ENCODE data around the gene PPFIA4.

The PPFIA4 gene

DNA sequence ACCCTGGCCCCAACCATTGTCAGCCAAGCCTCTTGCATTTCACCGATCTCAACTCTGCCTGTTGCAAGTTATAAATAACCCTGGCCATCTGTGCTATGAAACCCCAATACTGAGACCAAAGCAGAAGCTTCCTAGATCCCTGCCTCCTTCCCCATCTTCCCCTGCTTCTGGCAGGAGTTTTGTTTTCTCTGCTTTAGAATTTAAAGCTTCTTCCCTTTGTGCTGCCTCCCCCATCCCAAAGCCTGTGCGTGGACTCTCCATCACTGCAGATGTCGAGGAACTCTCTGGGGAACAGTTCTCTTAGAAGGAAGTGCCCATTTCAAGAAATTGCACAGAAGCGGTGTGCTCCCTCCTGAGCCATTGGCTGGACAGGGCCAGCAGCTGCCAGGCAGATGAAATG is 76.9 kb downstream of the PPFIA4 start:
- DNase-seq (ENCODE audit: low read depth, low spot score): no peak
- TF ChIP-seq, protein P1, sequence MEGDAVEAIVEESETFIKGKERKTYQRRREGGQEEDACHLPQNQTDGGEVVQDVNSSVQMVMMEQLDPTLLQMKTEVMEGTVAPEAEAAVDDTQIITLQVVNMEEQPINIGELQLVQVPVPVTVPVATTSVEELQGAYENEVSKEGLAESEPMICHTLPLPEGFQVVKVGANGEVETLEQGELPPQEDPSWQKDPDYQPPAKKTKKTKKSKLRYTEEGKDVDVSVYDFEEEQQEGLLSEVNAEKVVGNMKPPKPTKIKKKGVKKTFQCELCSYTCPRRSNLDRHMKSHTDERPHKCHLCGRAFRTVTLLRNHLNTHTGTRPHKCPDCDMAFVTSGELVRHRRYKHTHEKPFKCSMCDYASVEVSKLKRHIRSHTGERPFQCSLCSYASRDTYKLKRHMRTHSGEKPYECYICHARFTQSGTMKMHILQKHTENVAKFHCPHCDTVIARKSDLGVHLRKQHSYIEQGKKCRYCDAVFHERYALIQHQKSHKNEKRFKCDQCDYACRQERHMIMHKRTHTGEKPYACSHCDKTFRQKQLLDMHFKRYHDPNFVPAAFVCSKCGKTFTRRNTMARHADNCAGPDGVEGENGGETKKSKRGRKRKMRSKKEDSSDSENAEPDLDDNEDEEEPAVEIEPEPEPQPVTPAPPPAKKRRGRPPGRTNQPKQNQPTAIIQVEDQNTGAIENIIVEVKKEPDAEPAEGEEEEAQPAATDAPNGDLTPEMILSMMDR (IDR thresholded peaks at IDR 0.05; ENCODE audit: insufficient read depth, low read length, missing control alignments): no peak
- CTCF ChIA-PET: interaction anchor here (0.7 to 2.5 kb wide), 7 partner anchors 15 to 151 kb away, joined by 3 to 13 read pairs (median 3); no protein-coding TSS in a partner anchor
- no peak overlapping the region for H3K4me3 ChIP-seq (ENCODE audit: low read depth, low read length)
- POLR2A ChIA-PET: no interaction called here

DNA sequence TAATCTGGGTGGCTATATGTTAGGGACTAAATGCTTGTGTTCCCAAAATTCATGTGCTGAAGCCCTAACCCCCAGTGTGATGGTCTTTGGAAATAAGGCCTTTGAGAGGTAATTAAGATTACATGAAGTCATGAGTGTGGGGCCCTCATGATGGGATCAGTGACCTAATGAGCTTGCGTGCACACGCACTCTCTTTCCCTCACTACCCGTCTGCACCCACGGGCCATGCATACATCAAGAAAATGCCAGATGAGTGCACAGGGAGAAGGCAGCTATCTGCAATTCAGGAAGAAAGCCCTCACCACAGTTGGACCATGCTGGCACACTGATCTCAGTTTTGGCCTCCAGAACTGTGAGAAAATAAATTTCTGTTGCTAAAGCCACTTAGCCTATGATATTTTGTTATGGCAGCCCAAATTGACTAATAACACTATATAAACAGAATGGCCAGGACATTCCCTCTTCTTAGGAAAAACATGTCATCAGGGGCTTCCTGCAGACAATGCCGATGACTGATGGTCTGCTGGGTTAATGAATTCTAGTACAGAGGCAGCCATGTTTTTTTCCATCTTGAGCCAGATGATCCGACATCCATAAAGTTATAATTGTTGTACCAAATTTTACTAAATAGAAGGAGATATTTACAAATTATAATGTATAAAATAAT is 77.7 kb downstream of the PPFIA4 start:
- ChIA-PET POLR2A (no interaction called here), CTCF (interaction anchor here (0.7 to 2.5 kb wide), 5 partner anchors 14 to 114 kb away, joined by 3 to 13 read pairs (median 3); no protein-coding TSS in a partner anchor)
- DNase-seq (ENCODE audit: low read depth, low spot score): no peak
- no peak overlapping the region for H3K4me3 ChIP-seq (ENCODE audit: low read depth, low read length)
- TF ChIP-seq, protein P1 (IDR thresholded peaks at IDR 0.05; ENCODE audit: insufficient read depth, low read length, missing control alignments): no peak

DNA sequence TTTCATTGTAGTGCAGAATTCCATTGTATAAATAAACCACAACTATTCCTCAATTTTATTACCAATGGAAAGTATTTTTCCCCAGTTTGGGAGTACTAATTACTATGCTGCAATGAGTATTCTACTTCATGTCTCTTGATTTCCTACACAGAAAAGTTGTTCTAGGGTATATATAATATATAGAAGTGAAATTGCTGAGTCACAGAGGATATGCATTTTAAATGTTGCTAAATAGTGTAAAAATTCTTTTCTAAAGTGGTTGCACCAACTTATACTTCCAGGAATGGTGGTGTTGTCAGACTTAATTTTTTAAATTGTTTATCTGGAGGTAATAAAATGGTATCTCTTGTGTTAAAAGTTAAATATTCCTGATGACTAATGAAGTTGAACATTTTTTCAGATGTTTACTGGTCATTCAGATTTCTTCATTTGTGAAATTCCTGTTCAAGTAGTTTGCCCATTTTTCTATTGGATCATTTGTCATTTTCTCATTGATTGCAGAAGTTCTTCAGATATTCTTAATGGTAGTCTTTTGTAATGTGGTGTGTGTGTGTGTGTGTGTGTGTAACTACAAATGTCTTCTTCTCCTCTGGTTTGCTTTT is 78.6 kb downstream of the PPFIA4 start:
- DNase-seq (ENCODE audit: low read depth, low spot score): no peak
- TF ChIP-seq, protein P1 (IDR thresholded peaks at IDR 0.05; ENCODE audit: insufficient read depth, low read length, missing control alignments): no peak
- POLR2A ChIA-PET: no interaction called here
- CTCF ChIA-PET: interaction anchor here (2.5 kb wide), 1 partner anchor 111 kb away, joined by 13 read pairs; no protein-coding TSS in a partner anchor
- H3K4me3 ChIP-seq (ENCODE audit: low read depth, low read length): no peak overlapping the region

DNA sequence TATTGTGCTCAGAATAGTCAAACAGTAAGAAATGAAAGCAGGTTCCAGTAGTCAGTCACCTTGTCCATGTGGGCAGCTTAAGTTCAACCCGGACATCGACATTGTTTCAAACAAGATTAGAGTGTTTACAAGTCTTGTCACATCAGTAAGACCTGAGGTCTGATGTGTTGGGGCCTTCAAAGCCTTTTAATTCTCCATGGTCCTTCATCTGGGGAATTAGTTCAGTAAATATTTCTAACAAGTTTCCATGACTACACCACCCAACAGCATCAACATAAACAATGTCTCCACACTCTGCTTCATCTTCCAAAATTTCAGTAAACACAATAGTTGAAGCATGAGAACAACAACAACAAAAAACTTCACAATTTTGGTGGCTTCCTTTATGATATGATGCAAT is 86.2 kb downstream of the PPFIA4 start:
- POLR2A ChIA-PET: no interaction called here
- no peak overlapping the region for H3K4me3 ChIP-seq (ENCODE audit: low read depth, low read length)
- CTCF ChIA-PET: interaction anchor here (1.3 to 19.6 kb wide), 5 partner anchors 9 to 156 kb away, joined by 3 to 594 read pairs (median 23); partner anchors contain the start of genes ADORA1 and CHIT1
- no peak for DNase-seq (ENCODE audit: low read depth, low spot score)
- TF ChIP-seq, protein P1 (IDR thresholded peaks at IDR 0.05; ENCODE audit: insufficient read depth, low read length, missing control alignments): no peak

DNA sequence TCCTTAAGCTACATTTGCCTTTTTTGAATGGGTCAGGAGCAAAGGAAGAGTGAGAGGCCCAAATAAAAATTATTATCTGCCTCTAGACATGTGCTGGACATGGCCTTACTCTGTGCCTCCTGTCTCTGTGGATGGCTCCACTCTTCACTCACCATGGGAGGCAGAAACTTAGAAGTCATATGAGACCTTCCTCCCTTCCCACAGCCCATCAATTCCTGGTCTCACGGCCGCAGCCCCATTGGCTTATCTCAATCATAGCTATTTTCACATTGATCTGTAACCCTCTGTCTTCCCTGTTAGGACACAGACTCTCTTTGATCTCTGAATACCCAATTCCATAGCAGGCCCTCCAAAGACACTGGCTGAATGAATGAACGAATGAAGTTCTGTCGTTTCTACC is 87.0 kb downstream of the PPFIA4 start:
- ChIA-PET POLR2A (no interaction called here), CTCF (interaction anchor here (1.4 to 19.6 kb wide), 4 partner anchors 13 to 155 kb away, joined by 8 to 594 read pairs (median 73); partner anchors contain the start of genes ADORA1 and CHIT1)
- TF ChIP-seq, protein P1 (IDR thresholded peaks at IDR 0.05; ENCODE audit: insufficient read depth, low read length, missing control alignments): no peak
- no peak for DNase-seq (ENCODE audit: low read depth, low spot score)
- no peak overlapping the region for H3K4me3 ChIP-seq (ENCODE audit: low read depth, low read length)

DNA sequence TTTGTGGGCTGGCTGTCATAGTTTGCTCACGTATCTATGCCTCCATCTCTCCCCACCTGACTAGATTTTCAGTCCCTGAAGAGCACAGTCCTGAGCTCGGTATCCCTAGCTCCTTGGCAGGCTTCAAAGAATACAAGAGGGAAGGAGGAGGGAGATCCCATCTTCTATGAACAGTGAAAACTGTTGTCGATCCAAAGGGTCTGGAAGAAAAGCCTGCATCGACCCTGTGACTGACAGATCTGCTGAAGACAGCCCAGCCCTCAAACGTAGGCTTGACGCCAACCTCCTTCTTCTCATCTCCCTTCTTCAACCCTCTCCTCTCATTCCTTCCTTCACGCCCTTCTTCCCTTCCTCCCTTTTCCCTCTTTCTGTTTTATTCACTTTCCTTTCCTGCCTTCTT is 87.9 kb downstream of the PPFIA4 start:
- H3K4me3 ChIP-seq (ENCODE audit: low read depth, low read length): no peak overlapping the region
- DNase-seq (ENCODE audit: low read depth, low spot score): no peak
- TF ChIP-seq, protein P1 (IDR thresholded peaks at IDR 0.05; ENCODE audit: insufficient read depth, low read length, missing control alignments): no peak
- ChIA-PET POLR2A (no interaction called here), CTCF (interaction anchor here (1.4 to 19.6 kb wide), 4 partner anchors 58 to 154 kb away, joined by 3 to 594 read pairs (median 64); partner anchors contain the start of gene CHIT1)
